ENCODE data around the gene POLK.
A peak's percentile ranks its signal among the peaks of the same experiment; 100 is the strongest.
"Not testable (repeated sequence)": the region's sequence is repeated elsewhere in the genome, so short reads cannot be mapped to it uniquely, and the experiment has no call there.

Gene POLK

DNA sequence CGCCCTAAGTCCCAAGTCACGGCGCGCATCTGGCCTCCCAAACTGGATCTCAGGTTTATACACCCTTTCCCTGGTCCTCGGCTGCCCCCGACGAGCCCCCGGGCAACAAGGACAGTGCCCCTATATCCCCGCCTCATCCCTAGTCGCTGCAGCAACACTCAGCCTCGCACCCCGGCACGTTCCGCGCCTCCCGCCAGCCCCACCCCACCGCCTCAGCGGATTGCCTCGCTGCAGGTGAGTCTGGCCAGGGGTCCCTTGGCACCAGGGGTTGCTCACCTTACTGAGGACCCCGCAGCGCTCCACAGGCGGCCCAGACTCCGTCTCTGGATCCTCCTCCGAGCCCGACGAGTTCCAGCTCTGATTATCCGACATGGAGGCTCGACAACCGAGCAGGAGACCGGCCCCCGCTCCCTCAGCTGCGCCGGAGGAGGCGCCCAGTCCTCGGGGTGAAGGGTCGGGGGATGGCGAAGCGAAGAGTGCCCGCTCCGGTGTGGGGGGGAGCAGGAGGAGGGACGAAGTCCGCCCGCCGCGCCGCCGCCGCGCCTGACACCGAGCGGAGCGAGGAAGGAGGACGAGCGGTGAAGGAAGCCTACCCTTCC is 756 bp upstream of the POLK start:
- peak; percentile 74 for DNase-seq

DNA sequence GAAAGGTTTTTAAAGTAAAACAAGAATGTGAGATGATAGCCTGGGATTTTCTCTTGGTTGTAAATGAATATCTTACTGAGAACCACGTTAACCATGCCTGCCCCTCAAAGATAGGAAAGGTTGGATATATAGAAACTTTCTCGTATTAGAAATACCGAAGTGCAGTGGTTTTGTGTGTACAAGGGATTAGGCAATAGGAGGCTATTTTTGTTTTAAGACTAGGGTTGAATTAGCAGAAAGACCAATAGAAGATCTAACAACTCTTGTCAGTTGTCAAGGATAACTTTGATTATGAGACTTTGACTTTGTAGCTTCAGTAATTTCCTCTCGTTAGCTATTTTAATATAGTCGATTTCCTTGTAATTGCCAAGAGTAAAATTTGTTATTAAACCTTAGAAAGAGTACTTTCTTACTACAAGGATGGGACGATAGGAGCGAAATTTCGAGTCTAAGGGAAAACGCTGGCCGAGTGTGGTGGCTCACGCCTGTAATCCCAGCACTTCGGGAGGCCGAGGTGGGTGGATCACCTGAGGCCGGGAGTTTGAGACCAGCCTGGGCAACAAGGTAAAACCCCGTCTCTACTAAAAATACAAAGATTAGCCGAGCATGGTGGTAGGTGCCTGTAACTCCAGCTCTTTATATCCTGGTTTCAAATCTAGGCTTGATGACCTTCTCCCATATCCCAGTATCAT is 838 bp downstream of the POLK start:
- DNase-seq: no peak

DNA sequence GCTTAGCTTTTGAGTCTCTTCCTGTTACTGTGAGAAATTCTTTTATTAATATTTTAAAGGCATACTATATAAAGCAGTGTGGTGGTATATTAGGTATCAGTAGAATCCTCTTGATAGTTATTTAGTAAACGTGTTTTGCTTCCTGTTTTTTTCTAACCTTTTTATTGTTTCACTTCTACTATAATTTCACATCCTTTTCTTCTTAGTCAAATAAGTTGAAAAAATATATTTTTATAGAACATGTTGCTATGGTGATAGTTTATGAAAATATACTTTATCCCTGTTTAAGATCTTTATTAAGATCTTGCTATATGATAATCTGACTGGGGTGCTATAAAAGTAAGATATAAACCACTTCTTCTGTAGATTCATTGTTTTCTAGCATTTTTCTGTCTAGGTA is 2.1 kb downstream of the POLK start:
- DNase-seq: no peak

DNA sequence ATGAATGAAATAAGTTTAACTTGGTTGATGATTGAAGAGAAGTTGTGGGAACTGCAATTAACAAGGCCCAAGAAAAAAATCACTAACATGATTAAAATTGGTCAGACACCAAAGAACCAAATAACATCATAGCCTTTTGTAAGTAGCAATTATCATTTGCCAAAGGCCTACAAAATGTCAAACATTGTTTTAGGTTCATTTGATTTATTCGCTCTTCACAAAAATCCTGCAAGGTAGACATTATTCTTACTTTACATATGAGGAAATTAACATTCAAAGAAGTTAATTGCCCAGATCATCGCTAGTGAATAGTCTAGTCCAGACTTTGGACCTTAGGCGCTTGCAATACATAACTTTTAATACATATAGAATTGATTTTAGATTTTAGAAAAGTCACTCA is 2.6 kb downstream of the POLK start:
- DNase-seq: no peak

DNA sequence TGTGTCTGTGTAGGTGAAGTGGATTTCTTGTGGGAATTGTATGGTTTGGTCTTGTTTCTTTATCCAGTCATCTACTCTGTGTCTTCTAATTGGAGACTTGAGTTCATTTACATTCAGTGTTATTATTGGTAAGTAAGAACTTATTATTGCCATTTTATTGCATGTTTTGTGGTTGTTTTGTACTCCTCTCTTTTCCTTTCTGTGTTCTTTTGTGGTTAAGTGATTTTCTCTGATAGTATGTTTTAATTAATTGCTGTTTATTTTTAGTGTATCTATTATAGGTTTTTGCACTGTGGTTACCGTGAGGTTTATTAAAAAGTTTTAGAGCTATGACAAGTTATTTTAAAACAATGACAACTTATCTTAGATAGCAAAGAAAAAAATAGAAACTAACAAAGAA is 8.1 kb downstream of the POLK start:
- no peak for DNase-seq

DNA sequence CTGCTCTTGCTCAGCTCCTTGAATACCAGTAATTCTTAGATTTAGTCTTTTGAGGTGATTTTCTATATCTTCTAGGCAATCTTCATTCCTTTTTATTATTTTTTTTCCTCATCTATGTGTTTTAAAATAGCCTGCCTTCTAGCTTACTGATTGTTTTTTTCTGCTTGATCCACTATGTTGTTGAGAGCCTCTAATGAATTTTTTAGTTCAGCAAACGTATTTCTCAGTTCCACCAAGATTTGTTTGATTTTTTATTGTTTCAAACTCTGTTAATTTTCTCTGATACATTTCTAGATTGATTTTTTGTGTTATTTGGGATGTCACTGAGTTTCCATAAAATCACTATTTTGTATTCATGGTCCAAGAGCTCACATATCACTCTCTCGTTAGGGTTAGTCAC is 9.5 kb downstream of the POLK start:
- no peak for DNase-seq

DNA sequence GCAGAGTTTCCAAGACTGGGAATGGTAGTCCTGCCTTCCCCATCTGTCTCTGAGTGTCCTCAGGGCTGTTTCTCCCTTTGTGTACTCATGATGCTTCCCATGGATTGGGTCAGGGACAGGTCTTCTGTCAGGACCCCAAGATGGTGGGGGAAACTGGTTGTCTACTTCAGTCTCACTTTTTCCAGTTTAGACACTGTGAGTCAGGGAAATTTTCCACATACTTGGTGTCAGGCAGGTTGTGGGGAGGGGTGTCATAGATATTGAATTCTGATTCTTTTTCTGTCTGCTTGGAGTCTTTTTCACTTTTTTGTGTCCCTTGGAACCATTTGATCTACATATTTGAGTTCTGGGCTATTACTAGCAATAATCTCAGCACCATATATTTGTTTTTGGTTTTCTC is 10.3 kb downstream of the POLK start:
- no peak for DNase-seq

DNA sequence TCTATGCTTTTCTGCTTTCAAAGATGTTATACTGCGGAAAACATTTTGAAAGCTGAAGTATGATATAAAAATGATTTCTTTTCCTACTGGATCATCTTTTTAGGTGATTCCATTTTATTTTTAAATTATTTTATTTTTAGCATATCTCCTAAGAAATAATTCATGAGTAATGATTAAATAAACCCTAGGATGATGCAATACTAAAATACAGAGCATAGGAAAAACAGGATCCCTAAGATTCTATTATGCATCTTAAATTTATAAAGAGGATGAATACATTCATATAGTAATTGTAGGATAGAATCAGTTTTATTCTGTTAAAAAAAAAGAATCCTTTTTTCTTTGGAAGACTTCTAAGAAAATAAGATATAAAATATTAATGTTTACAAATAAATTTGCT is 10.9 kb downstream of the POLK start:
- no peak for DNase-seq

DNA sequence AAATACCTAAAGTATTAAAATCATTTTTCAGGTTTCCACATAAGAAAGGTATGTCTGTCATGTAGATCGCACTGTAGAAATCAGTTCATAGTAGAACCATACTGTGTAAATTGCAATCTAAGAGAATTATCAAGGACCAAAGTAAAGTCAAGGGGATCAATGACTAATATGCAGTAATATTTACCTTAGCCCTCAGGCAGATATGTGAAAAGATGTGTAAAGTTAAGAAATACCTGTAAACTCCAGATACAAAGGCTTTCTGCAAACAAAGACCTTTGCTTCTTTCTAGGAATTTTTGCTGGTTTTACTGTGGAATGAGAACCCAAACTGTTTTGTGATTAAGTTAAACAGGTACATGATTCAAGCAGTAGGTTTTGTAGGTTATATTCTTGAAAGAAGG is 11.6 kb downstream of the POLK start:
- DNase-seq: no peak

DNA sequence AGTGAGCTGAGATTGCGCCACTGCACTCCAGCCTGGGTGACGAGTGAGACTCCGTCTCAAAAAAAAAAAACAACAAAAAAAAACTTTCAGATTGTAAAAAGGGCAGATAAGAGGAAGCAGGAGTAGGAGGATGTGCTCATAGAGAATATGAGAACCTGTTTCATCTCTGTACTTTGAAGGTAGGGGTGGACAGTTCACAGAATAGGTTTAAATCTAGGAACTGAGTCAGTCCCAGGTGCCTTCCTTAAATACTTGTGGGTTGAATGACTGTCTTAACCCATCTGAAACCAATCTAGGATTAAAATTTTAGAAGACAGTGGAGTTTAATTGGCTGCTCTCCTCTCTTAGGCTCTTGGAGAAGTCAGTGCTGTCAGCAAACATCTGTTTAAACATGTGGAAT is 12.4 kb downstream of the POLK start:
- no peak for DNase-seq

DNA sequence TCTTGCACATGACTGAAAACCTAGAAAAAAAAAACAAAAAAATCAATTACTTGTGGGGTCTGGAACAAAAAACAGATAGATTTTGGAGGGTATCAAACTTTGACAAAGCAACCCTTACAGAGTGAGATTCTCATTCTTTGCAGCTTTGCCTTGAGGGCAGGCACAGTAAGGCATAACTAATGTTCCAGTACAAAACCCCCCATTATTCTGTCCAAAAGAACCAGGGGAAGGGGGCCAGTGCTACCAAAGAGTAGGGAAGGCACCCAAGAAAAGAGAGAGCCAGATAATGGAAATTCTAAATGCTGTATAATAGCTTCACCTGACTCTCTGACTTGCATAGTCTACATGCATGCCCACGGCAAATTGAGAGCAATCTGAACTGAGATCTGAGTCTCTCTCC is 12.9 kb downstream of the POLK start:
- DNase-seq: no peak

DNA sequence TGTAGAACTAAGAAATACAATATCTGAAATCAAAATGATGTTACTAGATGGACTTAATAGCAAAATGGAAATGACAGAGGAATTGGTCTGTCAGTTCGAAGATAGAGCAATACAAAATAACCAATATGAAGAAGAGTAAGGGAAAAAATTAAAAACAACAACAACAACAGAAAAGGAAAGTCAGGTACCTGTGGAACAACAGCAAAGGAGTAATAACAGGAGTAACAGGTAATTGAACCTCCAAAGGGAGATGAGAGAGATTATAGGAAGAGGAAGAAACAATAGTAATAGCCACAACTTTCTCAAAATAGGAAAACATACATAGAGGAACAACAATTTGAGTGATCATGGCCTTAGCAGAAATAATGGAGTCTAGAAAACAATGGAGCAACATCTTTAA is 13.7 kb downstream of the POLK start:
- no peak for DNase-seq

DNA sequence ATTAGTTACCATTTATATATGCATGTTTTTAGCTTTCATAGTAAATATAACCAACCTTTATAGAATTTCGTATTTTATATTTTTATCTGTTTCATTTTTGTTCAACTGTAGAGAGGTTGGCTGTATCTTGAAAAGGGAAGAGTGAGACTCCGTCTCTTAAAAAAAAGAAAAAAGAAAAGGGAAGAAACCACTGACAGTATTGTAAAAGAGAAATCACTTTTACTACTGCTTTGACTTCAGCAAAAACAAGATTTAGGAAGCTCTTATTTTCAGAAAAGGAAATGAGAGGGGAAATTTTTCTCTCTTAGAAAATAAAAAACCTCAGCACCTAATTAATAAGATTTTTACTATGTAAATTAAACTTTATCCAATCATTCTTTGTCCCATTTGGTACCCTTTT is 14.4 kb downstream of the POLK start:
- no peak for DNase-seq

DNA sequence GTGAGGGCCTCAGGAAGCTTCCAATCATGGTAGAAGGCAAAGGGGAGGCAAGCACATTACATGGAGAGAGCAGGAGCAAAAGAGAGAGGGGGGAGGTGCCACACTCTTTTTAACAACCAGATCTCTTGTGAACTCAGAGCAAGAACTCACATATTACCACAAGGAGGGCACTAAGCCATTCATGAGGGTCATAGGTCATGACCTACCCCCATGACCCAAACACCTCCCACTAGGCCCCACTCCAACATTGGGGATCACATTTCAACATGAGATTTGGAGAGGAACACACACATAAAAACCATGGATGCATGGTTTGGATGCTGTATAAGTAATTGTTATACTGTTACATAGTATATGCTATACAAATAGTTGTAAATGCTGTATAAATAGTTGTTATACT is 17.5 kb downstream of the POLK start:
- no peak for DNase-seq

DNA sequence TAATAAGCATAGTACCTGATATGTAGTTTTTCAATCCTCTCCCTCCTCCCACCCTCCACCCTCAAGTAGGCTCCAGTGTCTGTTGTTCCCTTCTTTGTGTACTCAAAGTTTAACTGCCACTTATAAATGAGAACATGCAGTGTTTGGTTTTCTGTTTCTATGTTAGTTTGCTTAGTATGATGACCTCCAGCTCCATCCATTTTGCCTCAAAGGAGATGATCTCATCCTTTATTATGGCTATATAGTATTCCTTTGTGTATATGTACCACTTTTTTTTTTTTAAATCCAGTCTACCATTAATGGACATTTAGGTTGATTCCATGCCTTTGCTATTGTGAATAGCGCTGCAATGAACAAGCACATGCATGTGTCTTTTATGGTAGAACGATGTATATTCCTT is 20.5 kb downstream of the POLK start:
- DNase-seq: no peak

DNA sequence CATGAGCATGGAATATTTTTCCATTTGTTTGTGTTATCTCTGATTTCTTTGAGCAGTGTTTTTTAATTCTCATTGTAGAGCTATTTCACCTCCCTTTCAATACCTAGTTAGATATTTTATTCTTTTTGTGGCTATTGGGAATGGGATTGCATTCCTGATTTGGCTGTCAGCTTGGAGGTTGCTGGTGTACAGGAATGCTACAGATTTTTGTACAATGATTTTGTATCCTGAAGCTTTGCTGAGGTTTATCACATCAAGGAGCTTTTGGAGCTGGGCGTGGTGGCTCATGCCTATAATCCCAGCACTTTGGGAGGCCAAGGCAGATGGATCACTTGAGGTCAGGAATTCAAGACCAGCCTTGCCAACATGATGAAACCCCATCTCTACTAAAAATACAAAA is 22.0 kb downstream of the POLK start:
- DNase-seq: not testable (repeated sequence)

DNA sequence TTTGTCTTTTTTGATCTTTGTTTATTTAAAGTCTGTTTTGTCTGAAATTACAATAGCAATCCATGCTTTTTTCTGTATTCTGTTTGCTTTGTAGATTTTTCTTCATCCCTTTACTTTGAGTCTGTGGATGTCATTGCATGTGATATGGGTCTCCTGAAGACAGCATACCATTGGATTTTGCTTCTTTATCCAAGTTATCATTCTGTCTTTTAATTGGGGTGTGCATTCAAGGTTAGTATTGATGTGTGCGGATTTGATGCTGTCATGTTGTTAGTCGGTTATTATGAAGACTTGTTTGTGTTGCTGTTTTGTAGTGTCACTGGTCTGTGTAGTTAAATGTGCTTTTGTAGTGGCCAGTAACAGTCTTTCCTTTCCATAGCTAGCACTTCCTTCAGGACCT is 23.0 kb downstream of the POLK start:
- DNase-seq: no peak

DNA sequence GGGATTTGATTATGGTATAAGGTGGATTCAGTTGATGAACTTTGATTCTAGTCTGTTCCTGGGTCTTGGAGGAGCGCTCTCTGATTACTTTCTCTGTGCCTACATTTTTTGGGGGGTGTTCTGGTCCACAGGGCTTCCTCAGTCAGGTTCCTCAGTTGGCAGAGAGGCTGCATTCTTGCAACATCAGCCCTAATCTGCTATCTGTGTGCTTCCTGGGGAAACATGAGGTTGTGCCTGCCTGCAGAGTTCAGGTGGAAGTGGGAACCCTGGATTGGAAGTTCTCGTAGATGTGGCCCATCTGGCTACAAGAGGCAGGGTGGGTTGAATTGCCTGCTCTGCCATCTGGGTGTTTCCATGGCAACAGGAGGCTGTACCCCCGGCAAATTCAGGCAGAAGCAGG is 24.5 kb downstream of the POLK start:
- no peak for DNase-seq

DNA sequence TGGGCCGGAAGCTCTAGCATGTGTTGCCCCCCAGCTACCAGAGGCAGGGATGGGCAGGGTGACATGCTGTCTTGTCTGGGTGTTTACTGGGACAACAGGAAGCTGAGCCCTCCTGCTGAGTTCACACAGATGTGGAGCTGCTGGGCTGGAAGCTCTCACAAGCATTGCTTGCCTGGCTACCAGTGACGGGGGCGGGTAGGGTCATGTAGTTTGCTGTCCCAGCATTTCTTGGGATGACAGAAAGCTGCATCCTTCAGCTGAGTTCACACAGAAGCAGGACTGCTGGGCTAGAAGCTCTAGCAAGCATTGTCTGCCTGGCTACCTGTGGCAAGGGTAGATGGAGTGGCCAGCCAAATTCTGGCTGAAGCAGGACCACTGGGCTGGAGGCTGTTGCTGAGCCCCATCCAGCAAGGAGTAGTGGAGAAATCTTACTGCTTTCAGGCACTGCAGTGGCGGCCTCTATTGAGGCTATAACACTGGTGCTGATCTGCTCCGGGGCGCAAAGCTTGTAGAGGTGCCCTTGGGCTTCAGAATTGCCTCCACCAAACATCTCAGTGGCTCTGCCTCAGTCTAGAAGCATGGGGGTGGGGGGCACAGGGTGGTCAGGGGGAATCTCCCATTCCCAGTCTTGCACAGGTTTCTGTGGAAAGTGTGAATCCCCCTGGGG is 25.1 kb downstream of the POLK start:
- DNase-seq: peak; percentile 57

DNA sequence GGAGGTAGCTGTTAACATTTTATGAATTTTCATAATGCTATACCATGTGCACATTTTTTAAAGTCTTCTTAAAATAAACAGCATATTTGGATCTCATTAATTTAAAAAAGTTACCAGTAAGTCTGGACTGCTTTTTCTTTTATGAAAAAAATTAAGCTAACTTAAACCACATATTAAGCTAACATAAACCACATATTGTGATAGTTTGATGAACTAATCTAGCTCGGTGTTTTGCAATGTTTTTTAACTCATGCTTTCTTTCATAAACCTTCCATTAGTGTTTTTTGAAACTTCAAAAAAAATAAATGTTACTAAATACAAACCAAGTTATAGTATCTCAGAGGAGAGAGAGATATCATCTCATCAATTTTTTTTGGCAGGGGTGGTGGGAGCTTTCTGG is 26.5 kb downstream of the POLK start:
- DNase-seq: no peak

DNA sequence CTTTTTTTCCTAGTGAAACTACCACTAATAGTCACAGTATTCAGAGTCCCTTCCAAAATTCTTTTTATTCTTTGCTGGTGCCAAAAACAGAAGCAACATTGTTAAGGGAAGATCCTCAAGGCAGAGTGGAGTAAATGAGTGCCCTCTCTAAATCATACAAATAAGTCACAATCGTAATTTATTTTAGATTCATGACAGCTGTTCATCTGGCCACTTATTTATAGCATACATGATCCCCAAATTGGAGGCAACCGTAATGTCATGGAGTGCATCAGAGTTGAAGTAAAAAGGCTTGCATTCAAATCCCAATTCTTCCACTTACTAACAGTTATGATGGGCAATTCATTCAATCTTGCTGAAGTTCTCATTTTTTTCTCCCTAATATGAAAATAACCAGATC is 33.4 kb downstream of the POLK start:
- DNase-seq: no peak

DNA sequence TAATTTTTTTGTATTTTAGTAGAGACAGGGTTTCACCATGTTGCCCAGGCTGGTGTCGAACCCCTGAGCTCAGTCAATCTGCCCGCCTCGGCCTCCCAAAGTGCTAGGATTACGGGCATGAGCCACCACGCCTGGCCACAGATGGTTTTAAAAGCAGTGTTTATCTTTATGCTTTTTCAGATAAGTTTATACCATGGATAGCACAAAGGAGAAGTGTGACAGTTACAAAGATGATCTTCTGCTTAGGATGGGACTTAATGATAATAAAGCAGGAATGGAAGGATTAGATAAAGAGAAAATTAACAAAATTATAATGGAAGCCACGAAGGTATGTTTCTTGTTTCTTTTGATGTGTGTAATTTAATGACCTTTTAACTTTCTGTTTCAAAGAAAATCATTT is 35.1 kb downstream of the POLK start:
- no peak for DNase-seq

DNA sequence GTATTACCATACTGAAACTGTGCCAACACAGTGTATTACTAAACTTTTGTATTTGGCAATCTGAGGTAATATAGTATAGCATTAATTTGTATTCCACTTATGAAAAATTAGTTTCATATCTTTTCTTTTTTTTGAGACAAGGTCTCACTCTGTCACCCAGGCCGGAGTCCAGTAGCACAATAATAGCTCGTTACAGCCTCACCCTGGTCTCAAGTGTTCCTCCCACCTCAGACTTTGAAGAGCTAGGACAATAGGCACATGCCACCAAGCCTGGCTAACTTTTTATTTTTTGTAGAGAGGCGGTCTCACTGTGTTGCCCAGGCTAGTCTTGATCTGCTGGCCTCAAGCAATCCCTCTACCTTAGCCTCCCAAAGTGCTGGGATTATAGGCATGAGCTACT is 36.1 kb downstream of the POLK start:
- DNase-seq: no peak

DNA sequence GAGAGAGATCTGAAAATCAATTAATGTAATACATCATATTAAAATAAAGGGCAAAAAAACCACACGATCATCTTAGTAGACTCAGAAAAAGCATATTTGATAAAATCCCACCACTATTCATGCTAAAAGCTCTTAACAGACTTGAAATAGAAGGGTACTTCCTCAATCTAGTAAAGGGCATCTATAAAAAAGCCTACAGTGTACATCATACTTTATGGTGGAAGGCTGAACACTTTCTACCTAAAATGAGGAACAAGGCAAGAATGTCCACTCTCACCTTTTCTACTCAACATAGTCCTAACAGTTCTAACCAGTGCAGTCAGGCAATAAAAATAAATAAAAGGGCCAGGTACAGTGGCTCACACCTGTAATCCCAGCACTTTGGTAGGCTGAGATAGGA is 38.9 kb downstream of the POLK start:
- no peak for DNase-seq

DNA sequence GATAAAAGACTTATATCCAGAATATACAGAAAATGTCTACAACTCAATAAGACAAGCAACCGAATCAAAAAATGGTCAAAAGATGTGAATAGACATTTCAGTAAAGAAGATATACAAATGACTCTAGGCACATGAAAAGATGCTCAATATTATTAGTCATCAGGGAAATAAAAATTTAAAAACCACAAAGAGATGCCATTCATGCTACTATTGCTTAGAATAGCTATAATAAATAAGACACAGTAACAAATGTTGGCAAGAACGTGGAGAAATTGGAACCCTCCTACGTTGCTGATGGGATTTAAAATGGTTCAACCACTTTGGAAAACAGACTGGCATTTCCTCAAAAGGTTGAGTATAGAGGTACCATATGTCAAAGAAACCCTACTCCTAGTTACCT is 39.8 kb downstream of the POLK start:
- DNase-seq: no peak

All from islet precursor cell (in vitro differentiated cells).